Measurements from ENCODE around the gene PTK6. TPM values are rescaled to one million over a fixed set of nuclear protein-coding genes. Genes with fewer than 3 reads are reported as not detected.
"Not testable (repeated sequence)": the region's sequence is repeated elsewhere in the genome, so short reads cannot be mapped to it uniquely, and the experiment has no call there.

PTK6 gene
- total RNA-seq, 2 experiments from 2014 or later = 0.34 to 0.78 TPM

DNA sequence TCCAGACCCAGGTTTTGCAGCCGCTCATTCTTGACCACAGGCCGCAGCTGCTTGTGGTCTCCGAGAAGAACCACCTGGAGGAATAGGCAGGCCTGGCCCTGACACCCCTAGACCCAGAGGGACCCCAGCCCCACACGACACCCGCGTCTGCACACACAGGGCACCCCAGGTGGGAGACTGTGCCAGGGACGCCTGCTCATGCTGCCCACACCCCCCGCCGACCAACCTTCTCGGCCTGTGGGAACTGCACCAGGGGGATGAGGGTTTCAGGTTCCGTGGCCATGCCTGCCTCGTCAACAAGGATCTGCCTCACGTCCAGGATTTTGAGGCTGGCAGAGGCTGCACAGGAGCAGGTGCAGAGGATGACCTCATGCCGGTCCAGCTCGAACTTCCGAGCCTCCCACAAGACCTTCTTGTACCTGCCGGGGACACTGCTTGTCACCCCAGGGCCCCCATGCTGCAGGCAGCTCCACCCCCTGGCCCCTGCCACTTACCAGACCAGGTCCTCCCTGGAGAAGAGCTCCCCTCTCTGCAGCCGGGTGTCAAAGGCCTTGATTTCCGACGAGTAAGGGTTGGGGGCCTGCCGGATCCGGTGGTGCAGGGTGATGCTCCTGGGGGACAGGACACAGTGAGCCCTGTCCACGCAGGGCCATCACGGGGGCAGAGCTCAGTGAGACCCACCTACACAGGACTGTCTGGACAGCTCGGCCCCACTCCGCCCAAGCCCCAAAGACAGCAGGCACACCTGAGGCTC is 23.9 kb upstream of the PTK6 start:
- intact Hi-C loops (cut with micrococcal nuclease) = no loop called here
- DNase-seq = no peak
- Mint-ChIP-seq H3K9me3 (no peaks in the 10 kb centered on the region), H3K4me3 (no peak overlapping the region), H3K27ac (no peak overlapping the region), H3K4me1 (ENCODE audit: low read depth) (no peaks in the 10 kb centered on the region), H3K27me3 (no peaks in the 10 kb centered on the region), H3K36me3 (peaks cover 4% of the 10 kb centered on the region)
- CTCF ChIA-PET = interaction anchor here (0.6 kb wide), 1 partner anchor 499 kb away, joined by 3 read pairs; no protein-coding TSS in a partner anchor
- POLR2A ChIA-PET = no interaction called here

DNA sequence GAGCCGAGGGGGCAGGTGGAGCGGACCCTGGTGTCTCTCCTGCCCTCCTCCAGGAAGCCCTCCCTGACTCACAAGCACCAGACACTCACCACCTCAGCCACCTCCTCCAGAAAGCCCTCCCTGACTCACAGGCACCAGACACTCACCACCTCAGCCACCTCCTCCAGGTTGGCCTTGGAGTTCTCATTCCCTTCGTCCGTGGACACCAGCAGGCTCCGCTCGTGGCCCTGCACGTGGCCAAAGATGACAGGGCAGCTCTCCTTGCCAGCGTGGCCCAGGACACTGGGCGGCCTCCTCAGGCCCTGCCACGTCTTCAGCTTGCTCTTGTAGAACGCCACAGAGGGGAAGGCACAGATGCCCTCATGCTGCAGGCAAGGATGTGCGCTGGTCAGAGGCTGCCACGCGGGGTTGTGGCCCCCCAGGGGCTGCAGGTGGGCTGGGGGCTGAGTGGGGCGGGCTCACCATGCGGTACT is 23.2 kb upstream of the PTK6 start:
- Mint-ChIP-seq H3K27ac (no peak overlapping the region), H3K36me3 (peaks cover 4% of the 10 kb centered on the region), H3K27me3 (no peaks in the 10 kb centered on the region), H3K4me3 (no peak overlapping the region), H3K9me3 (no peaks in the 10 kb centered on the region), H3K4me1 (ENCODE audit: low read depth) (no peaks in the 10 kb centered on the region)
- CTCF ChIA-PET = no interaction called here
- intact Hi-C loops (cut with micrococcal nuclease) = no loop called here
- POLR2A ChIA-PET = no interaction called here
- no peak for DNase-seq

DNA sequence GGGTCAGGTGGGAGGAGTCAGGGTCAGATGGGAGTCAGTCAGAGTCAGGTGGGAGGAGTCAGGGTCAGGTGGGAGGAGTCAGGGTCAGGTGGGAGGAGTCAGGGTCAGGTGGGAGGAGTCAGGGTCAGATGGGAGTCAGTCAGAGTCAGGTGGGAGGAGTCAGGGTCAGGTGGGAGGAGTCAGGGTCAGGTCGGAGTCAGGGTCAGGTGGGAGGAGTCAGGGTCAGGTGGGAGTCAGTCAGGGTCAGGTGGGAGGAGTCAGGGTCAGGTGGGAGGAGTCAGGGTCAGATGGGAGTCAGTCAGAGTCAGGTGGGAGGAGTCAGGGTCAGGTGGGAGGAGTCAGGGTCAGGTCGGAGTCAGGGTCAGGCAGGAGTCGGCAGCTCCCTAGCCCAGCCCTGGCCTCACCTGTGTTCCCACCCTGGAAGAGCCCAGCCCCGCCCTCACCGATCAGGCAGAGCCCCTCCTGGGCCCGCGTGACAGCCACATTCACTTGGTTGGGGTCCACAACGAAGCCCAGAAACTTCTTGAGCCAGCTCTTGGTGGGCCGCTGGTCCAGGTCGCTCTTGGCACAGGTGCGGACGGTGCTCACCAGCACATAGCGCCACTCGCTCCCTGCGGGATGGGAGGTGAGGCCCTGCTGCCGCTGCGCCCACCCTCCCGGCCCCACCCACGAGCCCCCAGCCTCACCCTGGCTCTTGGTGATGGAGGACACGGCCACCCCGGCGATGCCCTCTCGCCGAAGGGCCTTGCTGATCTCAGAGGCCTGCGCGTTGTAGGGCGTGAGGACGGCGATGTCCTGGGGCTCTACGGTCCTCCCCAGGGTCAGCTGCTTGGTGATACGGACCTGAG is 22.5 kb upstream of the PTK6 start:
- H3K4me1 Mint-ChIP-seq (ENCODE audit: low read depth); POLR2A ChIA-PET; H3K9me3 Mint-ChIP-seq; H3K4me3 Mint-ChIP-seq; H3K27me3 Mint-ChIP-seq; H3K36me3 Mint-ChIP-seq; H3K27ac Mint-ChIP-seq; intact Hi-C loops (cut with micrococcal nuclease); CTCF ChIA-PET: not testable (repeated sequence)
- DNase-seq = peak; percentile 82

DNA sequence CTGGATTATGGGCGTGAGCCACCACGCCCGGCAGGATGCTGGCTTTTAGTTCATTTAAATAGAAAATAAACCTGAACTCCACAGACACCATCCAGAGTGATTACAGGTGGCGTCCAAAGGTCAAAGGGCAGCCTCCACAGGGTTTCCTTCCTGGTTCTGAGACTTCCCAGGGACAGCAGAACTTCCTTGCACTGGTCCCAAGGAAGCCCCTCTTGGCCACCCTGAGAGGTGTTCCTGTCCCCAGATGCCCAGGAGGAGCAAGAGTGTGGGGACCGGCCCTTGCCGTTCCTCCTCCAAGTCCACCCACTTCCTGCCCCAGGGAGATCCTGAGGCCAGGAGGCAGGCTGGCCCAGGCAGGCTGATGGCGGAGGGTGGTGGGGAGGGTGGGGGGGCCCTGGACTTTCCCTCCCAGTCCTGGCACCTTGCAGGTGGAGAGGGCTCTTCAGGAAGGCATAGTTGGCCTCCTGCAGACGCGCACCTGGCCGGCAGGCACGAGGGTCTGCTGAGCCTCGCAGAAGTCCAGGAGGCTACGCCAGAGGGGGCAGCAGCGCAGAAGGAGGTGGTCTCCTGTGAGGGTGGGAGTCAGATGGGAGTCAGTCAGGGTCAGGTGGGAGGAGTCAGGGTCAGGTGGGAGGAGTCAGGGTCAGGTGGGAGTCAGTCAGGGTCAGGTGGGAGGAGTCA is 21.8 kb upstream of the PTK6 start:
- DNase-seq = no peak

DNA sequence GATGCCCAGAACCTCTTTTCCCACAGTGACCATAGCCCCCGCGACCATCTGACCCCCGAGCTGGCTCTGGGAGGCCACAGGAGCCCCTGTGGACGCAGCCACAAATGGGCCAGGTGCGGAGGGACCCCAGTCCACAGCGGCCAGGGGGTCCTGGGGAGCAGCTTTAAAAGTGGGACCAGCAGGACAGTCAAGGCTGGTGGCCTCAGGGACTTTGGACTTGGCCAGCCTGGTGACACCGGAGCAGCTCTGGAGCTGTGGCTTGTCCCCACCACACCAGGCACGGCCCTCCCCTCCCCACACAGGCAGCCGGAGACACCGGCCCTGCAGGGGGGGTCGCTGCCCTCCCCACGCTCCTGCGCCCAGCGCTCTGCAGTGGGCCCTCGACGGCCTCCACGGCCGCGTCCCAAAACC is 20.3 kb upstream of the PTK6 start:
- H3K27me3 Mint-ChIP-seq = no peaks in the 10 kb centered on the region
- H3K27ac Mint-ChIP-seq = no peak overlapping the region
- H3K36me3 Mint-ChIP-seq = peaks cover 4% of the 10 kb centered on the region
- POLR2A ChIA-PET = no interaction called here
- DNase-seq = no peak
- no peak overlapping the region for H3K4me3 Mint-ChIP-seq
- peaks cover 8% of the 10 kb centered on the region for H3K4me1 Mint-ChIP-seq (ENCODE audit: low read depth)
- CTCF ChIA-PET = interaction anchor here (1.5 kb wide), 1 partner anchor 20 kb away, joined by 4 read pairs; the partner anchor contains the start of gene PTK6
- intact Hi-C loops (cut with micrococcal nuclease) = no loop called here
- H3K9me3 Mint-ChIP-seq = no peaks in the 10 kb centered on the region

More for the DNA sequence above, 21.8 kb upstream of the PTK6 start:
- H3K9me3 Mint-ChIP-seq = no peaks in the 10 kb centered on the region
- no peaks in the 10 kb centered on the region for H3K4me1 Mint-ChIP-seq (ENCODE audit: low read depth)
- CTCF ChIA-PET = no interaction called here
- intact Hi-C loops (cut with micrococcal nuclease) = no loop called here
- no peaks in the 10 kb centered on the region for H3K27me3 Mint-ChIP-seq
- H3K4me3 Mint-ChIP-seq = no peak overlapping the region
- peaks cover 4% of the 10 kb centered on the region for H3K36me3 Mint-ChIP-seq
- POLR2A ChIA-PET = no interaction called here
- H3K27ac Mint-ChIP-seq = no peak overlapping the region

DNA sequence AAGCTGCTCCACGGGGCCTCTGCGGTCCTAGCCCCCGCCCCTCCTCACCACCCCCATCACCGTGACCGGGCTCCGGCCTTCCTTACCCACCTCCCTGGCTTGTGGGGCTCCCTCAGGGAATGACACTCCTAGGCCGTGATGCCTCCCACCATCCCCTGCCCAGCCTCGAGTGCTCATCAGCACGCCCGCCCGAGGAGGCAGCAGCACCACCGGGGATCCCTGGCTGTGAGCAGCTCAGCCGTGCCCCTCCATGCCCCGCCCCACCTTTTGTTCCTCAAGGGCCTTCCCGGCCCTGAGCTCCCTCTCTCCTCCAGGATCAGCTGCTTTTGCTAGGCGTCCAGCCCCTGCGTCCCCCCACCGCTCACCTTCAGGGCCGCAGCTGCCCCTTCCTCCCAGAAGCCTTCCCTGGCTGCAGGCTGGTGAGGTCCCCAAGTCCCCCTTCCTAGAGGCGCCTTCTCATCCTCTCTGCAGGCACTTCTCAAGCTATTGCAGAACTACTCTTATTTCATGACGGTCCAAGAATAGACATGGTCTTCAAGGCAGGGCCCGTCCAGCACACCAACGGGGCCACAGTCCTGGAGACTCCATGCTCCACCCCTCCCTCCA is 19.8 kb upstream of the PTK6 start:
- intact Hi-C loops (cut with micrococcal nuclease) = no loop called here
- H3K27ac Mint-ChIP-seq = no peak overlapping the region
- H3K4me1 Mint-ChIP-seq (ENCODE audit: low read depth) = peaks cover 11% of the 10 kb centered on the region
- POLR2A ChIA-PET = no interaction called here
- no peak overlapping the region for H3K4me3 Mint-ChIP-seq
- no peaks in the 10 kb centered on the region for H3K27me3 Mint-ChIP-seq
- no peak for DNase-seq
- H3K36me3 Mint-ChIP-seq = peaks cover 4% of the 10 kb centered on the region
- H3K9me3 Mint-ChIP-seq = no peaks in the 10 kb centered on the region
- CTCF ChIA-PET = interaction anchor here (1.5 kb wide), 1 partner anchor 19 kb away, joined by 4 read pairs; the partner anchor contains the start of gene PTK6

DNA sequence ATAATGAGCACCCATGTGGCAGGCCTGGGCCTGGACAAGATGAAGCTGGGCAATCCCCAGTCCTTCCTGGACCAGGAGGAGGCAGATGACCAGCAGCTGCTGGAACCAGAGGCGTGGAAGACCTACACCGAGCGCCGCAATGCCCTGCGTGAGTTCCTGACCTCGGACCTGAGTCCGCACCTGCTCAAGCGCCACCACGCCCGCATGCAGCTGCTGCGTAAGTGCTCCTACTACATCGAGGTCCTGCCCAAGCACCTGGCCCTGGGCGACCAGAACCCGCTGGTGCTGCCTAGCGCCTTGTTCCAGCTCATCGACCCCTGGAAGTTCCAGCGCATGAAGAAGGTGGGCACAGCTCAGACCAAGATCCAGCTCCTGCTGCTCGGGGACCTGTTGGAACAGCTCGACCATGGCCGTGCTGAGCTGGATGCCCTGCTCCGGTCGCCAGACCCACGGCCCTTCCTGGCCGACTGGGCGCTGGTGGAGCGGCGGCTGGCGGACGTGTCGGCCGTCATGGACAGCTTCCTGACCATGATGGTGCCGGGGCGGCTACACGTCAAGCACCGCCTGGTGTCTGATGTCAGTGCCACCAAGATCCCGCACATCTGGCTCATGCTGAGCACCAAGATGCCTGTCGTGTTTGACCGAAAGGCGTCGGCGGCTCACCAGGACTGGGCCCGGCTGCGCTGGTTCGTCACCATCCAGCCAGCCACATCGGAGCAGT is 18.6 kb upstream of the PTK6 start:
- intact Hi-C loops (cut with micrococcal nuclease) = no loop called here
- Mint-ChIP-seq H3K4me1 (ENCODE audit: low read depth) (peaks cover 11% of the 10 kb centered on the region), H3K9me3 (no peaks in the 10 kb centered on the region), H3K4me3 (no peak overlapping the region), H3K27ac (no peak overlapping the region), H3K27me3 (no peaks in the 10 kb centered on the region), H3K36me3 (peaks cover 4% of the 10 kb centered on the region)
- POLR2A ChIA-PET = no interaction called here
- DNase-seq = no peak
- CTCF ChIA-PET = interaction anchor here (1.5 kb wide), 1 partner anchor 18 kb away, joined by 4 read pairs; the partner anchor contains the start of gene PTK6

DNA sequence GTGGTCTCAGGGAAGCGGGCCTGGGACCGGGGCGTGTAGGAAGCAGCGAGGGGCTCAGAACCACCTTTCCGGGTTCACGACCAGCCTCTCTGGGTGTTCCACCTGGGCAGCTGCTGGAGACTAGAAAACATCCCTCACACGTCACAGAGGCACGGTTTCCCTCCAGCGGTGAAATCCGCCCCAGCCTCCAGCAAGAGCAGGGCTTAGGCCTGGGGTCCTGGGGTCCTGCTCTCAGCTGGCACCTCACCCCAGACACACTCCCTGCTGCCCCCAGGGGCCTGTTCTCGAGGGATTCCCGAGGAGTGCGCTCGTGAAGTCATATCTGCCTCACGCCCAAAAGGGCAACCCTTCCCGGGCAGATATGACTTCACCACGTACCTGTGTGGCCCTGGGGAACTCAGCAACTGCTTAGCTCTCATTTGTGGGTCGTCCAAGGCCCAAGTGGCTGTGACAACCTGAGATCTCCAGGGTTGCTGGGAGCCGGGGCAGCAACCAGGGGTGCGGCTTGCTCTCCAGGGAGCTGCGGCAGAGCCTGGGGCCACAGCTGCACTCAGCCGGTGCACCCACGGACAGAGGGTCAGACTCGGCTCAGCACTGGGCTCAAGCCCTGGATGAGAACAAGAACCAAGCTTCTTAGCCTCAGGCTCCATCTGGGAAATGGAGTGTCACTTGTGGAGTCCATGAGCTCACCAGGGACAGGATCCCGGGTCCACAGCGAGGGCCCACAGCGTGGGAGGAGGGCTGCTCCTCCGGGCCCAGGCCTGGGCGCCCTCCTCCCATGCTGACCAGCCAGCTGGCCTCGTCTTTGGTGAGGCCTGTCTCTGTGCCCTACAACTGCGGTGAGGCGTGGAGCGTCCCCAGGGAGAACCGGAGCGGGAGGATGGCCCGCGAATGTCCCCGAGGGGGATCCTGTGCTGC is 17.4 kb upstream of the PTK6 start:
- Mint-ChIP-seq H3K9me3 (no peaks in the 10 kb centered on the region), H3K4me1 (ENCODE audit: low read depth) (peaks cover 11% of the 10 kb centered on the region), H3K36me3 (no peaks in the 10 kb centered on the region), H3K27ac (no peak overlapping the region), H3K4me3 (peak overlapping the region; percentile 51), H3K27me3 (peaks cover 3% of the 10 kb centered on the region)
- peak; percentile 21 for DNase-seq
- ChIA-PET CTCF (interaction anchor here (0.6 kb wide), 1 partner anchor 688 kb away, joined by 3 read pairs; no protein-coding TSS in a partner anchor), POLR2A (interaction anchor here (1.0 kb wide), 1 partner anchor 73 kb away, joined by 3 read pairs; no protein-coding TSS in a partner anchor)
- intact Hi-C loops (cut with micrococcal nuclease) = no loop called here

DNA sequence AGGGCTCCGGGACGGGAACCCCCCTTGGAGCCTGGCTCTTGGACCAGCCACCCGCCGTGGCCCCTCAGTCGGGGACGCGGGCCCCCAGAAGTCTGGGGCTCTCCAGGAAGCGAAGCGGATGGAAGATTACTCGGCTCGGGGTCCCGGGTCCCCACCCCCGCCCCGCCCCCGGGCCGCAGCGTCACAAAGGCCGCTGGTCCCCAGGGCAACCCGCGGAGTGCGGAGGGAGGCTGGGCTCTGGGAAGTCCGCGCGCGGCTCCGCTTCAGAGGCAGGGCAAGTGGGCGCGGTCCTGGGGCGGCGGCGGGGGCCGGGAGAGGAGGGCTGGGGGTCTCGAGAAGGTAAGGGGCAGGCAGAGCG is 16.7 kb upstream of the PTK6 start, which contains the start of gene FNDC11:
TSS of gene FNDC11 (plus strand) at position 227 of the 358 bp plus-strand sequence. CDS start 1,505 bp downstream, outside the sequence.
- Mint-ChIP-seq H3K4me1 (ENCODE audit: low read depth) (peaks cover 11% of the 10 kb centered on the region), H3K27me3 (peaks cover 3% of the 10 kb centered on the region), H3K36me3 (no peaks in the 10 kb centered on the region), H3K4me3 (peak within 1 kb of the TSS; percentile 51), H3K27ac (peak within 1 kb of the TSS; percentile 49), H3K9me3 (no peaks in the 10 kb centered on the region)
- POLR2A ChIA-PET = interaction anchor here (1.0 kb wide), 1 partner anchor 74 kb away, joined by 3 read pairs; no protein-coding TSS in a partner anchor
- CTCF ChIA-PET = no interaction called here
- intact Hi-C loops (cut with micrococcal nuclease) = loop anchor here (1.0 to 2.0 kb wide), 3 partner anchors 17 to 81 kb away; partner anchors contain the start of genes PPDPF and PTK6
- DNase-seq = peak; percentile 54

DNA sequence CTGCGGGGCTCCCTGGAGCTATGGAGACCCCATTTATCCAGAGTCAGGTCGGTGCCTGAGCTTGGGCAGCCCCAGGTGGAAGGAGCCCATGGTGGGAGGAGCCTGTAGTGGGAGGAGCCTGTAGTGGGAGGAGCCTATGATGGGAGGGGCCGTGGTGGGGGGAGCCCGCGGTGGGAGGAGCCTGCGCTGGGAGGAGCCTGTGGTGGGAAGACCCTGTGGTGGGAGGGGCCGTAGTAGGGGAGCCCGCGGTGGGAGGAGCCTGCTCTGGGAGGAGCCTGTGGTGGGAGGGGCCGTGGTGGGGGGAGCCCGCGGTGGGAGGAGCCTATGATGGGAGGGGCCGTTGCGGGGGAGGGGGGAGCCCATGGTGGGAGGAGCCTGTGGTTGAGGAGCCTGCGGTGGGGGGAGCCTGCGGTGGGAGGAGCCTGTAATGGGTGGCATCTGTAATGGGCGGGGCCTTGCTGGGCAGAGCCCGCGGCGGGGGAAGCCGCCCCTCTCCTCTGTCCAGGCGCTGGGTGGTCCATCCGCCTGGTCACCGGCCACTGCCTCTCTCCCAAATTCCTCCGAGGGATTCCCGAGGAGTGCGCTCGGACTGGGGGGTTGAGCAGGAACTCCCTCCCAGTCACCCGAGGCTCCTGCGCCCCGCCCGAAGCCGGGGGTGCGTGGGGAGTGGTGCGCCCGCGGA is 16.2 kb upstream of the PTK6 start:
- H3K36me3 Mint-ChIP-seq = no peaks in the 10 kb centered on the region
- peaks cover 6% of the 10 kb centered on the region for H3K27me3 Mint-ChIP-seq
- H3K4me3 Mint-ChIP-seq = peak overlapping the region; percentile 39
- H3K27ac Mint-ChIP-seq = no peak overlapping the region
- CTCF ChIA-PET = interaction anchor here (1.4 kb wide), 1 partner anchor 16 kb away, joined by 10 read pairs; the partner anchor contains the start of gene PTK6
- peak; percentile 94 for DNase-seq
- POLR2A ChIA-PET = interaction anchor here (1.0 kb wide), 1 partner anchor 32 kb away, joined by 4 read pairs; no protein-coding TSS in a partner anchor
- H3K9me3 Mint-ChIP-seq = no peaks in the 10 kb centered on the region
- intact Hi-C loops (cut with micrococcal nuclease) = loop anchor here (1.0 to 2.0 kb wide), 3 partner anchors 16 to 81 kb away; partner anchors contain the start of genes PPDPF and PTK6
- peaks cover 11% of the 10 kb centered on the region for H3K4me1 Mint-ChIP-seq (ENCODE audit: low read depth)
